T-helper 17 cell (primary cell): Measurements from ENCODE around the gene MYCBP2. TPM values are rescaled to one million over a fixed set of nuclear protein-coding genes. Genes with fewer than 3 reads are reported as not detected.
"Not testable (repeated sequence)": the region's sequence is repeated elsewhere in the genome, so short reads cannot be mapped to it uniquely, and the experiment has no call there.

Source experiments
- ATAC-seq: fragments of 150-1000 bp; cut with Tn5 transposase; 2 replicates; pipeline ENCODE4 v1.10.0; 2021; ENCODE audit warnings: mild to moderate bottlenecking, moderate library complexity
- DNase-seq, 3 donors: peaks; one replicate each; pipeline versions ENCODE4 v3.0.0 to v3.0.0-alpha.2; 2020 to 2021
- H3K9me3 ChIP-seq: one replicate; pipeline ENCODE4 v1.7.0; 2013; ENCODE audit warnings: low read length, mild to moderate bottlenecking; ENCODE audit not compliant: control insufficient read depth, poor library complexity, severe bottlenecking
- H3K27ac Mint-ChIP-seq: one replicate; pipeline ENCODE4 v1.8.0; 2022; ENCODE audit warnings: mild to moderate bottlenecking, moderate library complexity, mixed read lengths
- H3K27me3 Mint-ChIP-seq: one replicate; pipeline ENCODE4 v1.8.0; 2022; ENCODE audit warnings: mixed read lengths
- H3K36me3 Mint-ChIP-seq: one replicate; pipeline ENCODE4 v1.8.0; 2022; ENCODE audit warnings: low read depth, mixed read lengths
- H3K4me1 Mint-ChIP-seq: one replicate; pipeline ENCODE4 v1.8.0; 2022; ENCODE audit warnings: mild to moderate bottlenecking, mixed read lengths
- H3K4me3 Mint-ChIP-seq: one replicate; pipeline ENCODE4 v1.8.0; 2022; ENCODE audit warnings: mild to moderate bottlenecking, moderate library complexity, mixed read lengths
- total RNA-seq, 4 donors: library from RNA in 2 of 4; stranded (reverse) in 2 of 4; gene quantifications; one replicate each; pipeline ENCODE4 v1.2.3 and lab custom pipeline; 2022 to 2026

MYCBP2 gene
- total RNA-seq, 2 donors from 2014 or later, result 146 to 160 TPM

DNA sequence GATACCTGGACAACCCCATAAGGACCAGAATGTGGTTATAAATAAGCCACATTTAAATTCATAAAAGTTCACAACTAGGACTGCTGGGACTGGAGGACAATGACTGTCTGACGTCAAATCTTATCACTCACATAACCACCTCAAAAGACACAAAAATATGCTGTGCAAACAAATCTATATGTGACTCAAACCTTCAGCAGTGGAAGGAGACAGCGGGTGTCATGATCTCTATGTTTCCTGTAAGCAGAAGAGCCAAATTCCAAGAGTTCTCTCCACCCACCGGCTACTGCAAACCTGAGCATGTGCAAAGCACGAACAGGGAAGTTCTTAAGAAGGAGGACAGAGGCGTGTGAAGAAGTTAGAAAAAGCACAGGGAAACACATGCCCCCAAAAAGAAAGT, 113.2 kb downstream of the MYCBP2 start:
- ATAC-seq (peak; percentile 32), DNase-seq (no peak)
- Mint-ChIP-seq H3K27me3 (no peaks in the 10 kb centered on the region), H3K27ac (peak overlapping the region; percentile 5), H3K4me3 (no peak overlapping the region), H3K4me1 (peaks cover 16% of the 10 kb centered on the region), H3K36me3 (peaks cover 14% of the 10 kb centered on the region)
- H3K9me3 ChIP-seq, result no peaks in the 10 kb centered on the region

DNA sequence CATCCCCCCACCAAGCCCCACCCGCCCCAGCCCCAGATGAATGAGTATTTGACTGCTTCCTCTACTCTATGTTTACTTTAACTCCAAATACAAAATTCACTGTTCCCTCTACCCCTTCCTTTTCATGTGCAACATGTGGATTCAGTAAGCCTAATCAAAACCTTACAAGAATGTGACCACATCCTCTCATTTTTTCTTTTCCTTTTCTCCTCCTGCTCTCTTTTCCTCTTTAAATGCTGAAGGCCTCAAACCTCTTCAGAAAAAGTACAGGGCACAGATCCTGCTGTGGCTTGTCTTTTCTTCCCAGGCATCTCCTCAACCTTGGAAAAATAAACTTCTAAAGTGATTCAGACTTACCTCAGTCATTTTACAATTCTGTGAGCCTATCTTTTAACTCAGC, 119.0 kb downstream of the MYCBP2 start:
- Mint-ChIP-seq H3K27ac (peak overlapping the region; percentile 69), H3K4me1 (peaks cover 9% of the 10 kb centered on the region), H3K27me3 (no peaks in the 10 kb centered on the region), H3K4me3 (no peak overlapping the region), H3K36me3 (peaks cover 10% of the 10 kb centered on the region)
- ATAC-seq (no peak), DNase-seq (no peak)
- no peaks in the 10 kb centered on the region for H3K9me3 ChIP-seq

DNA sequence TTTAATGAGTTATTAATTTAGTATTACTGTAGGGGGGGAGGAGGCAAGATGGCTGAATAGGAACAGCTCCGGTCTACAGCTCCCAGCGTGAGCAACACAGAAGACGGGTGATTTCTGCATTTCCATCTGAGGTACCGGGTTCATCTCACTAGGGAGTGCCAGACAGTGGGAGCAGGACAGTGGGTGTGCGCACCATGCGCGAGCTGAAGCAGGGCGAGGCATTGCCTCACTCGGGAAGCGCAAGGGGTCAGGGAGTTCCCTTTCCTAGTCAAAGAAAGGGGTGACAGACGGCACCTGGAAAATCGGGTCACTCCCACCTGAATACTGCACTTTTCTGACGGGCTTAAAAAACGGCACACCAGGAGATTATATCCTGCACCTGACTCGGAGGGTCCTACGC, 127.9 kb downstream of the MYCBP2 start:
- not testable (repeated sequence) for ATAC-seq

DNA sequence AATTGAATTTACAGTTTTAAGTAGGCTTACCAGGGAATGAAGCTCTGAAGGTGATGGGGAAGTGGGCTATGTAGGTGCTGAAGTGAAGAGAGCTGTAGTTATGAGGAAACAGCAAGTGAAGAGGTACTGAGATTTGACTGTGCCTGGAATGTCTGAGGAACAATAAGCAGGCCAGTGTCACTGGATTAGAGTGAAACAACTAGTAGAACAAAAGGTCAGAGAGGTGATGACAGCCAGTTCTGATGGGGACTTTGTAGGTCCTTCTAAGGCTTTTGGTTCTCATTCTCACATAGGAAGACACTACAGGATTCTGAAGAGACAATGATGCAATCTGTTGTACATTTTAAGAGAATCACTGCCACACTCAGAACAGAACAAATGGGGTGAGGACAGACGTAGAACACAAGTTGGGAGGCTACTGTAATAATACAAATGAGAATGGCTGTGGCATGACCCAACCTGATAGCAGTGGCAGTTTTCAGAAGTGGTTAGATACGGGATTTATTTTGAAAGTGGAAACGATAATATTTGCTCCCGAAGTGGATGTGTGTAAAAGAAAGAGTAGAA, 130.8 kb downstream of the MYCBP2 start:
- Mint-ChIP-seq H3K27me3 (no peaks in the 10 kb centered on the region), H3K4me1 (peaks cover 9% of the 10 kb centered on the region), H3K4me3 (no peak overlapping the region), H3K27ac (no peak overlapping the region), H3K36me3 (peaks cover 8% of the 10 kb centered on the region)
- H3K9me3 ChIP-seq, result no peaks in the 10 kb centered on the region
- ATAC-seq, result no peak
- no peak for DNase-seq

More for the DNA sequence above, 127.9 kb downstream of the MYCBP2 start:
- H3K4me3 Mint-ChIP-seq, H3K27me3 Mint-ChIP-seq, DNase-seq, H3K36me3 Mint-ChIP-seq, H3K9me3 ChIP-seq, H3K4me1 Mint-ChIP-seq, H3K27ac Mint-ChIP-seq: not testable (repeated sequence)

DNA sequence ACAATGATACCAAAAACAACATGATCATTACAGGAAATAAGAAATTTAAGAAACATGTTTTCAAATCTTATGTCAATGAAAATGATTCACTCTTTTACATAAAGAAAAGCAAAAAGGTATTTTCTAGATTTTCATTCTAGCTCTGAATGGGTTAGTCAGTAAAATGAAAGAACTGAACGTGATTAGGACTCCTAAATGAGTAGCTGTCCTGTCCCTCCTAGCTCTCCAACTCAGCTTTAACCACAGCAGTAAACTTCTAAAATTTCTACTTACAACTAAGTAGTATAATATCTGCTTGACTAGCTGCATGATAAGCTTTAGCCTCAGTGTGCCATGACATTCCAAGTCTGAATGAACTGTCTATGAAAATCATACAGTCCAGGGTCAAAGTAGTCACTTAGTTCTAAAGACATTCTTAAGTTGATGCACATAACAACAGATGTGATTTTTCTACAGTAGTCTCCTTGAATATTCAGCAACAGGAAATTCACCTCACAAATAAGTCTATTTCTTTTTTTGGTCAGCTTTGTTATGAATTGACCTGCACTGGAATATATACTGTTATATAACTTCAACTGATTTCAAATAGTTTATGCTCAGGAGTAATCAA, 136.4 kb downstream of the MYCBP2 start:
- no peaks in the 10 kb centered on the region for H3K27me3 Mint-ChIP-seq
- no peaks in the 10 kb centered on the region for H3K9me3 ChIP-seq
- H3K27ac Mint-ChIP-seq, result no peak overlapping the region
- DNase-seq, result no peak
- no peak for ATAC-seq
- peaks cover 14% of the 10 kb centered on the region for H3K4me1 Mint-ChIP-seq
- peaks cover 16% of the 10 kb centered on the region for H3K36me3 Mint-ChIP-seq
- no peak overlapping the region for H3K4me3 Mint-ChIP-seq

DNA sequence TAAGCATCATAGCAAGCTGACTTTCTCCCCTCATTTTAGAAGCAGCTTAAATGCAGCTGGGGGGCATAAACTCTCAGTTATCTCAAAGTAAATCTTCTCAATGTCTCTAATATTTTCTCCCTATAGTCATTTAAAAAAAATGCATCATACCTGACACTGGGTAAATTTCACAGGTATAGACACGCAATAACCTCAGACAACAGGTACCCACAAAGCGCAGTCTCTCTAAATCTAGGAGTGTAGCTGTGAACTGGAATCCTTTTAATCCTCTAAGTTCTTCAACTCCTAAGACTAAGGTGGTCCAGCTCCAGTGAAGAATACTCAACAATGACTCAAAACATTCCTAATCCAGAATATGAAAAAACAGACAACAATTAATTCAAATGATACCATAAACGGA, 141.2 kb downstream of the MYCBP2 start:
- H3K9me3 ChIP-seq, result no peaks in the 10 kb centered on the region
- Mint-ChIP-seq H3K4me1 (peaks cover 17% of the 10 kb centered on the region), H3K4me3 (no peak overlapping the region), H3K27ac (no peak overlapping the region), H3K36me3 (peaks cover 14% of the 10 kb centered on the region), H3K27me3 (no peaks in the 10 kb centered on the region)
- no peak for ATAC-seq
- no peak for DNase-seq

DNA sequence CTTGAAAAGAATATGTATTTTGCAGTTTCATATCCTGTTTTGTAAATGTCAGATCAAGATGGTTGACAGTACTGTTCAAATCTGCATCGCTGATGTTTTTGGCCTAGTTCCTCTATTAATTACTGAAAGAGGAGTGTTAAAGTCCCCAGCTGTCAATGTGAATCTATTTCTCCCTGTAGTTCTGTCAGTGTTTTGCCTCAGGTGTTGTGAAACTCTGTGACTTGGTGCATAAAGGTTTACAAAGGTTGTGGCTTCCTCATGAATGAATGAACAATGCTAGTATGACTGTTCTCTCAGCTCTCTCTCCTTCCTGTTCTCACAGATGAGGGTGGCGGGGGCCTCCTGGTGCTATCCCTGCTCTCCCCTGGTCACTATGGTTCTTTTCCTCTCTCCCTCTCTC, 142.4 kb downstream of the MYCBP2 start:
- ATAC-seq, result peak; percentile 61
- peak overlapping the region; percentile 71 for H3K4me3 Mint-ChIP-seq

DNA sequence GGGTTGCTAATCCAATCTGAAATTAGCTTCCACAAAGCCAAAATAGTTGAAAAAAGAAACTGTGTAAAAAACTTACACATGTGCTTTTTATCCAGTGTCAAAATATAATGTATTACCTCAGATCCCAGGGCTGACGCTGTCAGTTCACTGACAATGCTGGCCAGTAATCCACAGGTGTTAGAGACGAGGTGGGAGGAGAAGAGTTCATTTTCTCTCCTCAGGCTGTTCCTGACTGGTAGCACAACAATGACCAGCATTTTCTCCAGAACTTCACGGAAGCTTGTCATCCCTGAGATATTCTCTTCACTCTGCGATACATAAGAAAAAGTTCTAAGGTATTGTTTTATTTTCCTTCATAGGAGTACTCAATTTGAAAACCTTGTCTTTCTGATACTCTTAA, 146.9 kb downstream of the MYCBP2 start:
- Mint-ChIP-seq H3K4me1 (peaks cover 13% of the 10 kb centered on the region), H3K27me3 (no peaks in the 10 kb centered on the region), H3K36me3 (peaks cover 9% of the 10 kb centered on the region), H3K4me3 (no peak overlapping the region), H3K27ac (peak overlapping the region; percentile 56)
- no peaks in the 10 kb centered on the region for H3K9me3 ChIP-seq
- ATAC-seq (no peak), DNase-seq (no peak)

More for the DNA sequence above, 142.4 kb downstream of the MYCBP2 start:
- Mint-ChIP-seq H3K27ac (peak overlapping the region; percentile 90), H3K36me3 (peaks cover 17% of the 10 kb centered on the region), H3K27me3 (no peaks in the 10 kb centered on the region), H3K4me1 (peaks cover 20% of the 10 kb centered on the region)
- no peaks in the 10 kb centered on the region for H3K9me3 ChIP-seq
- no peak for DNase-seq

DNA sequence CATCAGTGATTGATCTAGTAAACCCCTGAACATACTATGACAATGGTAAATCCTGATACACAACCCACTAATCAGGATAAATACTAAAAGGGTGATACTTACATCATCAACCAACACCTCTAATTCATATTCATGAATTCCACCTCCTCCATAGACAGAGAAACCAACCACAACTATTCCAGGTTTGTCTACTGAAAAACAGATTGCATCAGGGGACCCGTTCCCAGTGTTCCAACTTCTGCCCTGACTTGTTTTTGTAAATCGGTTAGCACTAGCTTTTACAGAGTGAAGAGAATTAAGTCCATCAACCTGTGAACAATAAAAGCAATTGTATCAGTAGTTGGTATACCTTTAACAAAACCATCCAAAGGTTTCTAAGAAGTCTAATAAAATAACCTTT, 149.2 kb downstream of the MYCBP2 start:
- H3K9me3 ChIP-seq, result no peaks in the 10 kb centered on the region
- H3K4me1 Mint-ChIP-seq, result peaks cover 4% of the 10 kb centered on the region
- no peak for ATAC-seq
- no peaks in the 10 kb centered on the region for H3K27me3 Mint-ChIP-seq
- no peak for DNase-seq
- H3K27ac Mint-ChIP-seq, result no peak overlapping the region
- peaks cover 3% of the 10 kb centered on the region for H3K36me3 Mint-ChIP-seq
- H3K4me3 Mint-ChIP-seq, result no peak overlapping the region

DNA sequence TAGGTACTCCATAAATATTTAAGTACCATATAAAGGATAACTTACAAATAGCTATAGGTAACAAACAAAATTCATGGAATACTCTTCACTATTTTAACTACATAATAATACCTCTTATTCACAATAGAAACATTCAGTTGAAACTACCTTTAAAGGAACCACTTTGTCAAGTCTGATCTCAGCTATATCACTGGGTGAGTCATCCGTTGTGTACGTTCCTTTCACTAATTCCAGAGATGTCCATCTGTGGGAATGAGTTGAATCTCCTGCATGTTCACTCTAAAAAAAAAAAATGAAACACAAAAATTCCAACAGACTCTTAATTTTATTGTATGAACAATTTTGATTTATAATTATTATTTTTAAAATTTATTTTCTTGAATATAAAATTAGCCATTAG, 150.5 kb downstream of the MYCBP2 start:
- Mint-ChIP-seq H3K27ac (no peak overlapping the region), H3K4me1 (peaks cover 10% of the 10 kb centered on the region), H3K4me3 (no peak overlapping the region), H3K36me3 (peaks cover 8% of the 10 kb centered on the region), H3K27me3 (no peaks in the 10 kb centered on the region)
- ATAC-seq (no peak), DNase-seq (no peak)
- no peaks in the 10 kb centered on the region for H3K9me3 ChIP-seq

DNA sequence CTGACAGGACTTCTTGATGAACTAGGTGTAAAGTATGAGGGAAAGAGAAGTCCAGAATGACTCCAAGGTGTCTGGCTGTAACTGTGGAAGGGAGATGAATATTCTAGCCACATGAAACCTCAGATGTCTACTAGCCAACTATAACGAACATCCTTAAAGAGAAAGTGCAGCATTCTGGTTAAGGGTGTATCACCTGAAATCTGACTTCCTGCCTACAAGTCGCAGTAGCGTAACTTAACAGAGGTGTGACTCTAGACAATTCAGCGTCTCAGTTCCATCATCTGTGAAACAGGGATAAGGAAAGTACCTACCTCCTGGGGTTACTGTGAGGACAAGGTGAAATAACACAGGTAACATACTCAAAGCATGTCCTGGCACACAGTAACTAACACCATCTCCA, 154.2 kb downstream of the MYCBP2 start:
- H3K27ac Mint-ChIP-seq, result peak overlapping the region; percentile 9
- H3K4me1 Mint-ChIP-seq, result peaks cover 13% of the 10 kb centered on the region
- peak overlapping the region; percentile 0 for H3K4me3 Mint-ChIP-seq
- no peaks in the 10 kb centered on the region for H3K9me3 ChIP-seq
- H3K36me3 Mint-ChIP-seq, result peaks cover 14% of the 10 kb centered on the region
- ATAC-seq (no peak), DNase-seq (no peak)
- no peaks in the 10 kb centered on the region for H3K27me3 Mint-ChIP-seq

DNA sequence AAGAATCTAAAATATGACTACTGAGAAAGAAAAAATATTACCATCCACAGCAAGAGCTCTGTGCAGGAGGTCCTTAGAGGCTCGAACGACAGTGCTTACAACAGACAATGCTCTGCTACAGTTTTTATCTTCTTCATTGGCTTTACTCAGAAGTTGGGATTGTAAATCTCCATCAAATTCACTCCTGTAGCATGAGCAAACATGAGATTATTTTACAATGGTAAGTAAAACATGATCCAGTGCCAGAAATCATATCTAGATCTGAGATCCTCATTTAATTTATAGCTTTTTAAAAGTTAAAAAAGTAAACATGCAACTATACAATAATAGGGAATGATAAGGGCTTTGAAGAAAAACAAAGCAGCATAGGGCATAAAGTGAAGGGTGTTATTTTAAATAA, 155.4 kb downstream of the MYCBP2 start:
- Mint-ChIP-seq H3K36me3 (peaks cover 14% of the 10 kb centered on the region), H3K27me3 (no peaks in the 10 kb centered on the region), H3K27ac (no peak overlapping the region), H3K4me1 (peaks cover 15% of the 10 kb centered on the region), H3K4me3 (no peak overlapping the region)
- ATAC-seq, result no peak
- no peak for DNase-seq
- no peaks in the 10 kb centered on the region for H3K9me3 ChIP-seq

DNA sequence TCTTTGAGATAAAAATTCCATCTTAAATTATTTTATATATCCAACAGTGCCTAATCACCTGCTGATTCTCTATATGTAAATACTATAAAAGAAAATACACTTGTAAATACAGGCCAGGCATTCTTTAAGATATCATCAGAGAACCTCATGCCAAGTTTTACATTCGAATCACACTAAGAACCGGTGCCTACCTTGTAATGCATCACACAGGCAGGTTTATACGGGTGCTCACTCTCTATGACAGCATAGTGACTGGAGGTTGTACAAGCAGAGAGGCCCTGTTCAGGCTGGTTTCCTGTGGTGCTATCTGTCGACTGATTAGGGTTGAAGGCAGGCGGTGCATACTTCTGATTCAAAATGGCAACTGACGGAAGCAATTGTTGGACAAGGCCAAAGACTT, 158.7 kb downstream of the MYCBP2 start:
- peaks cover 19% of the 10 kb centered on the region for H3K36me3 Mint-ChIP-seq
- H3K9me3 ChIP-seq, result no peaks in the 10 kb centered on the region
- DNase-seq, result no peak
- no peak overlapping the region for H3K4me3 Mint-ChIP-seq
- no peak overlapping the region for H3K27ac Mint-ChIP-seq
- peaks cover 21% of the 10 kb centered on the region for H3K4me1 Mint-ChIP-seq
- no peak for ATAC-seq
- no peaks in the 10 kb centered on the region for H3K27me3 Mint-ChIP-seq

DNA sequence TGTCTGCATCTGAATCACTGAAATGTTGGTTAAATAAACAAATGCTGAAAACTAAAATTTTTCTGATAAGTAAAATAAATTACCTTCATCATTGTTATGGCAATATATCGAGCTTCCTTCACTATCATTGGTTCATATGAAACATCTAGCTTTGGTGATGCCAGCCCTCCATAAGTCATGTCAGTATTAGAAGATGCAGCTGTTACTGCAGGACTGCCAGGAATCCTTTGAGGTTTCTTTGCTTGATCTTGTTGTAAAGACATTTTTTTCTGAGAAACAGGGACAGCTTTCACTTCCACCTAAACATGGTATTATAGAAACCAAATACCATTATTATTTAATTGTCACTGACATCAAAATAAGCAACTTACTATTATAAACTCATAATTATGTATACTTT, 176.2 kb downstream of the MYCBP2 start:
- Mint-ChIP-seq H3K4me3 (no peak overlapping the region), H3K36me3 (peaks cover 20% of the 10 kb centered on the region), H3K4me1 (peaks cover 11% of the 10 kb centered on the region), H3K27me3 (no peaks in the 10 kb centered on the region), H3K27ac (no peak overlapping the region)
- no peaks in the 10 kb centered on the region for H3K9me3 ChIP-seq
- DNase-seq, result no peak
- no peak for ATAC-seq
